Peyer's patch (tissue), 4 donors: Measurements from ENCODE around the gene REST.

Source experiments
- POLR2A ChIP-seq, 2 donors: fragments of 450-650 bp; IDR thresholded peaks; one replicate each; pipeline ENCODE4 v1.5.1; 2017; ENCODE audit warnings: antibody characterized with exemption in 2 of 2, mild to moderate bottlenecking in 2 of 2, moderate library complexity in 2 of 2
- TF ChIP-seq, protein P1 (sequence below), 6 experiments: fragments of 450-650 bp in 4 of 6; fragments of 200-600 bp in 2 of 6; sonication (generic) in 1 of 6; IDR thresholded peaks; one replicate each; pipeline ENCODE4 v1.5.1; 2017 to 2019; ENCODE audit warnings: antibody characterized with exemption in 6 of 6, mild to moderate bottlenecking in 3 of 6, moderate library complexity in 1 of 6

GRCh38 chr4:56906489-56907393 lies 959 bp upstream of the REST start:
- TF ChIP-seq, protein P1, sequence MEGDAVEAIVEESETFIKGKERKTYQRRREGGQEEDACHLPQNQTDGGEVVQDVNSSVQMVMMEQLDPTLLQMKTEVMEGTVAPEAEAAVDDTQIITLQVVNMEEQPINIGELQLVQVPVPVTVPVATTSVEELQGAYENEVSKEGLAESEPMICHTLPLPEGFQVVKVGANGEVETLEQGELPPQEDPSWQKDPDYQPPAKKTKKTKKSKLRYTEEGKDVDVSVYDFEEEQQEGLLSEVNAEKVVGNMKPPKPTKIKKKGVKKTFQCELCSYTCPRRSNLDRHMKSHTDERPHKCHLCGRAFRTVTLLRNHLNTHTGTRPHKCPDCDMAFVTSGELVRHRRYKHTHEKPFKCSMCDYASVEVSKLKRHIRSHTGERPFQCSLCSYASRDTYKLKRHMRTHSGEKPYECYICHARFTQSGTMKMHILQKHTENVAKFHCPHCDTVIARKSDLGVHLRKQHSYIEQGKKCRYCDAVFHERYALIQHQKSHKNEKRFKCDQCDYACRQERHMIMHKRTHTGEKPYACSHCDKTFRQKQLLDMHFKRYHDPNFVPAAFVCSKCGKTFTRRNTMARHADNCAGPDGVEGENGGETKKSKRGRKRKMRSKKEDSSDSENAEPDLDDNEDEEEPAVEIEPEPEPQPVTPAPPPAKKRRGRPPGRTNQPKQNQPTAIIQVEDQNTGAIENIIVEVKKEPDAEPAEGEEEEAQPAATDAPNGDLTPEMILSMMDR (IDR thresholded peaks at IDR 0.05), result no peak
- TF ChIP-seq POLR2A (IDR thresholded peaks at IDR 0.05), result no peak
